ENCODE data around the gene SORCS3. TPM values are rescaled to one million over a fixed set of nuclear protein-coding genes. Genes with fewer than 3 reads are reported as not detected.
"Not testable (repeated sequence)": the region's sequence is repeated elsewhere in the genome, so short reads cannot be mapped to it uniquely, and the experiment has no call there.

The SORCS3 gene
- total RNA-seq, 2 donors from 2014 or later, result not detected

- no peaks in the 10 kb centered on the region for H3K36me3 Mint-ChIP-seq
- H3K27me3 Mint-ChIP-seq, result peaks cover 16 to 36% of the 10 kb centered on the region in 2 donors
- no peak overlapping the region for H3K4me3 Mint-ChIP-seq
- DNase-seq (ENCODE audit: low spot score), result no peak
- H3K4me1 Mint-ChIP-seq (ENCODE audit: low read depth in 2 of 2), result no peaks in the 10 kb centered on the region
- no peak for ATAC-seq
- no peak overlapping the region for H3K27ac Mint-ChIP-seq
- H3K9me3 Mint-ChIP-seq, result no peaks in the 10 kb centered on the region
Observed at GRCh38 chr10:104689105-104689504, 48.0 kb downstream of the SORCS3 start.

DNA sequence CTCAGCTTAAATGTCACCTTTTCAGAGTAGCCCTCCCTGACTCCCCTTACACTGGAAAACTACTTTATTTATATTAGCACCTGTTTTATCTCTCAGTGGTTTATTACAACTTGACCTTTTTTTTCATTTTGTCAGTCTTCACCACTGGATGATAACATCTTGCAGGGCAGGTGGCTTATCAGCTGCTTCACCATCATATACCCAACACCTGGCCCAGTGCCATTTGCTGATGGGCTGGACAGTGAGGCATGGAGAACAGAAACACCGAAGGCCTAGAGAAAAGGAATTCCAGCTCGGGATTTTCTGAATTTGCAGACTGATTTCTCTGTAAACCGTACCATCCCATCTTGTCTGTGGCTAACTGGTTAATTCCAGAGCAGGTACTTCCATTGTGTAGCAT lies 48.5 kb downstream of the SORCS3 start:
- Mint-ChIP-seq H3K27me3 (peaks cover 16 to 36% of the 10 kb centered on the region in 2 donors), H3K4me3 (no peak overlapping the region), H3K4me1 (ENCODE audit: low read depth in 2 of 2) (no peaks in the 10 kb centered on the region), H3K36me3 (no peaks in the 10 kb centered on the region), H3K27ac (no peak overlapping the region), H3K9me3 (no peaks in the 10 kb centered on the region)
- no peak for ATAC-seq
- DNase-seq (ENCODE audit: low spot score), result no peak

- H3K27ac Mint-ChIP-seq, result no peak overlapping the region
- DNase-seq (ENCODE audit: low spot score) (no peak), ATAC-seq (no peak)
- no peaks in the 10 kb centered on the region for H3K36me3 Mint-ChIP-seq
- no peaks in the 10 kb centered on the region for H3K4me1 Mint-ChIP-seq (ENCODE audit: low read depth in 2 of 2)
- no peaks in the 10 kb centered on the region for H3K9me3 Mint-ChIP-seq
- H3K4me3 Mint-ChIP-seq, result no peak overlapping the region
- peaks cover 17 to 36% of the 10 kb centered on the region in 2 donors for H3K27me3 Mint-ChIP-seq
Observed at GRCh38 chr10:104690101-104690500, 49.0 kb downstream of the SORCS3 start.

DNA sequence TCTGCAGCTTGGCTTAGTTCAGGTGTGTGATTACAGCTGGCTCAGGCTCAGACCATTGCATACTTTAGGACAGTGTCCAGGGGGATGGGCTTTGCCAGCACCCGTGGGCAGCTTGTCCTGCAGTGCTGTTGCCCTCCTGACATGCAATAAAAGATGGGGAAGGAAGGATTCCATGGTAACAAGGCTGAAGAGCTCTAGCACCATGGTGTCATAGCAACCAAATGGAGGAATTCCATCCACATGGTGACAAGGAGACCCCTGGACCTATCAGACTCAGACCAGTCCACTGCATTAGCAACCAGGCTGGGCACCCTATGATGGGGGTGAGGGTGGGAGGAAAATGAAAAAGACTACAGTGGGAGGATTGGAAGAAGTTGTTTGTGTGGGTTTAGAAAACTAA lies 49.9 kb downstream of the SORCS3 start:
- Mint-ChIP-seq H3K27ac (no peak overlapping the region), H3K36me3 (no peaks in the 10 kb centered on the region), H3K4me1 (ENCODE audit: low read depth in 2 of 2) (no peaks in the 10 kb centered on the region), H3K4me3 (no peak overlapping the region), H3K9me3 (no peaks in the 10 kb centered on the region), H3K27me3 (peaks cover 19 to 32% of the 10 kb centered on the region in 2 donors)
- no peak for ATAC-seq
- no peak for DNase-seq (ENCODE audit: low spot score)

- no peaks in the 10 kb centered on the region for H3K9me3 Mint-ChIP-seq
- DNase-seq (ENCODE audit: low spot score) (no peak), ATAC-seq (no peak)
- no peak overlapping the region for H3K4me3 Mint-ChIP-seq
- no peaks in the 10 kb centered on the region for H3K4me1 Mint-ChIP-seq (ENCODE audit: low read depth in 2 of 2)
- no peak overlapping the region for H3K27ac Mint-ChIP-seq
- no peaks in the 10 kb centered on the region for H3K36me3 Mint-ChIP-seq
- H3K27me3 Mint-ChIP-seq, result peaks cover 11 to 25% of the 10 kb centered on the region in 2 donors
Observed at GRCh38 chr10:104694074-104694473, 53.0 kb downstream of the SORCS3 start.

DNA sequence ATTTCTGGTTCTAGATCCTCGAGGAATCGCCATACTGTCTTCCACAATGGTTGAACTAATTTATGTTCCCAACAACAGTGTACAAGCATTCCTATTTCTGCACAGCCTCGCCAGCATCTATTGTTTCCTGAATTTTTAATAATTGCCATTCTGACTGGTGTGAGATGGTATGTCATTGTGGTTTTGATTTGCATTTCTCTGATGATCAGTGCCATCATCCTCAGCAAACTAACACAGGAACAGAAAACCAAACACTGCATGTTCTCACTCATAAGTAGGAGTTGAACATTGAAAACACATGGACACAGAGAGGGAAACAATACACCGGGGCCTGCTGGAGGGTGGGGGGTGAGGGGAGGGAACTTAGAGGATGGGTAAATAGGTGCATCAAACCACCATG lies 62.2 kb downstream of the SORCS3 start:
- H3K9me3 Mint-ChIP-seq; H3K4me1 Mint-ChIP-seq (ENCODE audit: low read depth in 2 of 2); DNase-seq (ENCODE audit: low spot score); H3K4me3 Mint-ChIP-seq; H3K36me3 Mint-ChIP-seq; ATAC-seq; H3K27ac Mint-ChIP-seq: not testable (repeated sequence)
- H3K27me3 Mint-ChIP-seq, result peaks cover 9 to 15% of the 10 kb centered on the region in 2 donors

DNA sequence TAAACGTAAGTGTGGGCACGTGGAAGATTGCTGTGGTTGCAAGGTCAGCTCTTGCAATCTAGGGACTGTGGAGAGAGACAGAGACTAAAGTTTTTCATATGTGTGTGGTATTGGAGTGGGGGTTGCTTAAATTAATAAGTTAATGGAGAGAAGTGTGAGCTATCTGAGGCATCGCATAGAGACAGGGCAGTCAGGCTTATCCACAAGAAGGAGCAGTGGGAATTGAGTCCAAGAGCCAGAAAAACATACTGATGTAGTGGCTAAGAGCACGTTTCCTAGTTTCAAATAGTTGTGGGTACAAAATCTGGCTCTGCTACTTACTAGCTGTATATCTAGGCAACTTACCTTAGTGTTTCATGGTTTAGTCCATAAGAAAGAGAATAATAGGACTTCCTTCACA lies 65.8 kb downstream of the SORCS3 start:
- no peak for DNase-seq (ENCODE audit: low spot score)
- no peak for ATAC-seq
- Mint-ChIP-seq H3K4me1 (ENCODE audit: low read depth in 2 of 2) (no peaks in the 10 kb centered on the region), H3K36me3 (no peaks in the 10 kb centered on the region), H3K27ac (no peak overlapping the region), H3K9me3 (no peaks in the 10 kb centered on the region), H3K4me3 (no peak overlapping the region), H3K27me3 (peaks cover 7 to 16% of the 10 kb centered on the region in 2 donors)

DNA sequence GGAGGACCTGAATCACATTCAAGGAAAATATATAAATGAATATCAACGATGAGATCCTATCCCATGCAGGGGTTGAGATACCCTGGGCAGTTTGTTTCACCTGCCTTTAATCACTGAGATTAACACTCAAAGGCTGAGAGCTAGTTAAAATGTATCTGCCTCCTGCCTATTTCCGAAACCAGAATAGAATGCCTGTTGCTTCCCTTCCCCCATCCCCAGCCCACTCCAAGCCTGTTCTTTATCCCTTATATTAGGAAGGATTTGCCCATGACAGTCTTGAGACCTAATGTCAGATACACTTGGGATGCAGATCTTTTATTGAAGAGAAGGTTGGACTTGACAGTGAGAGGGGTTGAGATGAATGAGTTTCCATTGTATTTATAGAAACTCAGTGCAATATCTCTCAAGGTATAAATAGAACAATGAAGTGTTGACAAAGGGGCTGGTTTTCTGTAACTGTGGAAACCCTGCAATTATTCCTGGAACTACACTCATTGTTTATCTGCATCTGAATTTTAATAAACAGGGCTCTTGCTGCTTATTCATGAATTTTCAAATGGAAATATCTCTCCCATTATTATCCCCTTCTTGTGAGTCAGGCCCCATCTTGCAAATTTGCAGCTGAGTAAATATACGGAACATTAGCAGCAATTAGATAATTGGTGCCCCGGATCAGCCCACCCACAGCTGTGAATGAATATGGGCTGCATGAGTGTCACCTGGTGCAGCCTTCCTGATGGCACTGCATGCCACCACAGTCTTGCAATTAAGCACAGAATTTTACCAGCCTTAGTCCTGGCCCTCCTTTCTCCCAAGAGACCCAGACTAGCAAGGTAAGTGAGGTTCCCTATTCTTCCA lies 66.7 kb downstream of the SORCS3 start:
- DNase-seq (ENCODE audit: low spot score) (no peak), ATAC-seq (no peak)
- no peaks in the 10 kb centered on the region for H3K36me3 Mint-ChIP-seq
- H3K4me1 Mint-ChIP-seq (ENCODE audit: low read depth in 2 of 2), result no peaks in the 10 kb centered on the region
- no peaks in the 10 kb centered on the region for H3K9me3 Mint-ChIP-seq
- H3K27me3 Mint-ChIP-seq, result peaks cover 16% of the 10 kb centered on the region in 2 donors
- no peak overlapping the region for H3K27ac Mint-ChIP-seq
- H3K4me3 Mint-ChIP-seq, result no peak overlapping the region

- Mint-ChIP-seq H3K36me3 (no peaks in the 10 kb centered on the region), H3K4me3 (no peak overlapping the region), H3K27me3 (peaks cover 18 to 45% of the 10 kb centered on the region in 2 donors), H3K4me1 (ENCODE audit: low read depth in 2 of 2) (no peaks in the 10 kb centered on the region), H3K27ac (no peak overlapping the region), H3K9me3 (no peaks in the 10 kb centered on the region)
- DNase-seq (ENCODE audit: low spot score) (no peak), ATAC-seq (no peak)
Observed at GRCh38 chr10:104711302-104711721, 70.2 kb downstream of the SORCS3 start.

DNA sequence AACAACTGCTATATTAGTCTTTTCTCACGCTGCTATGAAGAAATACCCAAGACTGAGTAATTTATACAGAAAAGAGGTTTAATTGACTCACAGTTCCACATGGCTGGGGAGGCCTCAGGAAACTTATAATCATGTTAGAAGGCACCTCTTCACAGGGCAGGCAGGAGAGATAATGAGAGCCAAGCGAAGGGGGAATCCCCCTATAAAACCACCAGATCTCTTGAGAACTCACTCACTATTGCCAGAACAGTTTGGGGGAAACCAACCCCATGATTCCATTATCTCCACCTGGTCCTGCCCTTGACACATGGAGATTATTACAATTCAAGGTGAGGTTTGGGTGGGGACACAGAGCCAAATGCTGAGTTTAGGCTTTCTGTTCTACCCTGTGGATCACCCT lies 89.5 kb downstream of the SORCS3 start:
- H3K36me3 Mint-ChIP-seq; H3K27ac Mint-ChIP-seq; DNase-seq (ENCODE audit: low spot score); H3K4me1 Mint-ChIP-seq (ENCODE audit: low read depth in 2 of 2); ATAC-seq; H3K9me3 Mint-ChIP-seq; H3K4me3 Mint-ChIP-seq: not testable (repeated sequence)
- H3K27me3 Mint-ChIP-seq, result peaks cover 21 to 27% of the 10 kb centered on the region in 2 donors

DNA sequence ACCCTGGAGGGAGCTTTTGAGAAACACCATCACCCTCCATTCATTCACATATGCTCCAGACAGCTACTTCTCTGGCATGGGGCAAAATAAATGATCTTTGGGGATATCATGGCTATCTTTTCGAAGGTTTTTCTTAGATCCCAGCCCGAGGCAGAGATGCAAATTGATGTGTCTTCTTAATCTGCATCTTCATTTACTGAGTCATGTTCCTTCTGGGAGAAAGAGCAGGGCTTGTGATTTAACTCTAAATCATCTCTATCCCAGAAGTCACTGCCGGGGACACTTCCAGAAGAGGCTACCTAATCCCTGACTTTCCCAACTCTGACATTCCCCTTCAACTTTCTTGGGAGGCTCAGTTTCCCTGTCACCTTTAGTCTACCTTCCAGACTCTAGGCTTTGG lies 90.1 kb downstream of the SORCS3 start:
- Mint-ChIP-seq H3K4me1 (ENCODE audit: low read depth in 2 of 2) (no peaks in the 10 kb centered on the region), H3K36me3 (no peaks in the 10 kb centered on the region), H3K27me3 (peaks cover 27 to 32% of the 10 kb centered on the region in 2 donors), H3K4me3 (no peak overlapping the region), H3K9me3 (peaks cover 3% of the 10 kb centered on the region), H3K27ac (no peak overlapping the region)
- DNase-seq (ENCODE audit: low spot score) (no peak), ATAC-seq (no peak)

DNA sequence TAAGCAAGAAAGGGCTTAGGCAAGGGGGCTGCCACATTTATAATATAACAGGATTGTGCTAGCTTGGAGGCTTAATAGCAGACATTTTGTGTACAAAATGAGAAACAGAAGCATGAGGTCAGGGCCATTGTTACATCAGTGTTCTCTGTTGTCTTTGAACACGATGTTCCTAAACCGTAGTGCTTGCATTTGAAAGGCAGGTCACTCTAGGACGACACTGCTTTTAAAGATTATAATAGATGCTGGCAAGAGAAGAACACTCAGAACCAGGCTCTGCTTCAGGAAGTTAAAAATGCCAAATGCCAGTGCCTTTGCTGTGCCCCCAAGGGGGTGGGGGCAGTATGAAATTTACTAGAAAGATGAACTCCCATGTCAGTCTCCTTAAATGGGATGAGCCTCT lies 91.1 kb downstream of the SORCS3 start:
- Mint-ChIP-seq H3K36me3 (no peaks in the 10 kb centered on the region), H3K4me1 (ENCODE audit: low read depth in 2 of 2) (no peaks in the 10 kb centered on the region), H3K27ac (no peak overlapping the region), H3K27me3 (peaks cover 19 to 28% of the 10 kb centered on the region in 2 donors), H3K9me3 (no peaks in the 10 kb centered on the region), H3K4me3 (no peak overlapping the region)
- DNase-seq (ENCODE audit: low spot score) (no peak), ATAC-seq (no peak)

GRCh38 chr10:104734433-104734832 lies 93.3 kb downstream of the SORCS3 start:
- H3K4me1 Mint-ChIP-seq (ENCODE audit: low read depth in 2 of 2), result no peaks in the 10 kb centered on the region
- DNase-seq (ENCODE audit: low spot score) (no peak), ATAC-seq (no peak)
- peaks cover 14 to 24% of the 10 kb centered on the region in 2 donors for H3K27me3 Mint-ChIP-seq
- no peak overlapping the region for H3K4me3 Mint-ChIP-seq
- H3K27ac Mint-ChIP-seq, result no peak overlapping the region
- H3K9me3 Mint-ChIP-seq, result no peaks in the 10 kb centered on the region
- no peaks in the 10 kb centered on the region for H3K36me3 Mint-ChIP-seq

GRCh38 chr10:104735036-104735756 lies 94.1 kb downstream of the SORCS3 start:
- no peak for ATAC-seq
- no peak for DNase-seq (ENCODE audit: low spot score)
- peaks cover 16 to 25% of the 10 kb centered on the region in 2 donors for H3K27me3 Mint-ChIP-seq

More at GRCh38 chr10:104735036-104735756, 94.1 kb downstream of the SORCS3 start:
- Mint-ChIP-seq H3K36me3 (no peaks in the 10 kb centered on the region), H3K4me1 (ENCODE audit: low read depth in 2 of 2) (no peaks in the 10 kb centered on the region), H3K27ac (no peak overlapping the region), H3K4me3 (no peak overlapping the region), H3K9me3 (no peaks in the 10 kb centered on the region)
